OCI-LY3 (cell line): ENCODE results near the gene EFNA1.

Experiments
- H2AFZ ChIP-seq: fragments of 200-600, 300-600 bp; shearing (Covaris generic); 2 replicates; pipeline ENCODE4 v1.6.0; 2014; ENCODE audit warnings: antibody characterized with exemption, low read depth, low read length
- H3K27ac ChIP-seq: fragments of 200-600, 300-600 bp; sonication (generic); 2 replicates; pipeline ENCODE4 v1.5.1; 2014; ENCODE audit warnings: mild to moderate bottlenecking, low read length, moderate library complexity, mixed read lengths
- H3K27me3 ChIP-seq: fragments of 200-600, 300-600 bp; sonication (generic); 2 replicates; pipeline ENCODE4 v1.6.1; 2014; ENCODE audit warnings: low read depth, low read length, mixed read lengths
- H3K36me3 ChIP-seq: fragments of 200-600, 300-600 bp; sonication (generic); replicated peaks from 2 replicates; pipeline ENCODE3; 2014; ENCODE audit warnings: low read depth, low read length, mixed read lengths
- H3K4me1 ChIP-seq: fragments of 300-600, 200-600 bp; sonication (generic); 2 replicates; pipeline ENCODE4 v1.6.1; 2014; ENCODE audit warnings: low read length, mixed read lengths
- H3K4me2 ChIP-seq: fragments of 200-600, 300-600 bp; sonication (generic); 2 replicates; pipeline ENCODE4 v1.6.1; 2014; ENCODE audit warnings: low read length, mixed read lengths
- H3K4me3 ChIP-seq: fragments of 300-600, 200-600 bp; sonication (generic); 2 replicates; pipeline ENCODE4 v1.5.1; 2014; ENCODE audit warnings: antibody characterized with exemption, mild to moderate bottlenecking, low read length, moderate library complexity
- H3K79me2 ChIP-seq: fragments of 300-600, 200-600 bp; shearing (Covaris generic); 2 replicates; pipeline ENCODE4 v1.6.1; 2014; ENCODE audit warnings: mild to moderate bottlenecking, low read length, mixed read lengths
- H3K9ac ChIP-seq: fragments of 300-600, 200-600 bp; shearing (Covaris generic); 2 replicates; pipeline ENCODE4 v1.6.0; 2014; ENCODE audit warnings: mild to moderate bottlenecking, low read length, moderate library complexity
- H3K9me3 ChIP-seq: fragments of 200-600, 300-600 bp; shearing (Covaris generic); 2 replicates; pipeline ENCODE4 v1.6.1; 2014; ENCODE audit warnings: low read length, mixed read lengths; ENCODE audit not compliant: insufficient read depth
- H4K20me1 ChIP-seq: fragments of 200-600, 300-600 bp; sonication (generic); 2 replicates; pipeline ENCODE4 v1.6.1; 2016; ENCODE audit warnings: low read length, mixed read lengths; ENCODE audit not compliant: insufficient read depth
- EZH2phosphoT487 ChIP-seq: fragments of 200-600 bp; shearing (Covaris generic); IDR thresholded peaks from 2 replicates; pipeline ENCODE4 v1.6.1; 2018; ENCODE audit warnings: antibody characterized with exemption, mixed run types, low read depth
- TF ChIP-seq, protein P1 (sequence below): fragments of 200-600, 300-600 bp; sonication (generic); IDR thresholded peaks from 2 replicates; pipeline ENCODE4 v1.5.1; 2014; ENCODE audit warnings: antibody characterized with exemption, low read length, low read depth

EFNA1 gene

DNA sequence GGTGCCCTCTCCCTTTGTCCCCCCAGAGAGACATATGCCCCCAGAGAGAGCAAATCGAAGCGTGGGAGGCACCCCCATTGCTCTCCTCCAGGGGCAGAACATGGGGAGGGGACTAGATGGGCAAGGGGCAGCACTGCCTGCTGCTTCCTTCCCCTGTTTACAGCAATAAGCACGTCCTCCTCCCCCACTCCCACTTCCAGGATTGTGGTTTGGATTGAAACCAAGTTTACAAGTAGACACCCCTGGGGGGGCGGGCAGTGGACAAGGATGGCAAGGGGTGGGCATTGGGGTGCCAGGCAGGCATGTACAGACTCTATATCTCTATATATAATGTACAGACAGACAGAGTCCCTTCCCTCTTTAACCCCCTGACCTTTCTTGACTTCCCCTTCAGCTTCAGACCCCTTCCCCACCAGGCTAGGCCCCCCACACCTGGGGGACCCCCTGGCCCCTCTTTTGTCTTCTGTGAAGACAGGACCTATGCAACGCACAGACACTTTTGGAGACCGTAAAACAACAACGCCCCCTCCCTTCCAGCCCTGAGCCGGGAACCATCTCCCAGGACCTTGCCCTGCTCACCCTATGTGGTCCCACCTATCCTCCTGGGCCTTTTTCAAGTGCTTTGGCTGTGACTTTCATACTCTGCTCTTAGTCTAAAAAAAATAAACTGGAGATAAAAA is 40.7 kb upstream of the EFNA1 start:
- H3K4me1 ChIP-seq, result peaks cover 28% of the 10 kb centered on the region
- no peak overlapping the region for H3K27ac ChIP-seq
- peak overlapping the region; percentile 85; the same call in 1 of the 2 replicates for H3K4me3 ChIP-seq
- no peaks in the 10 kb centered on the region for H3K79me2 ChIP-seq
- H3K4me2 ChIP-seq, result peak overlapping the region; percentile 79
- H3K9ac ChIP-seq, result no peak overlapping the region
- no peak for TF ChIP-seq EZH2phosphoT487
- TF ChIP-seq, protein P1, sequence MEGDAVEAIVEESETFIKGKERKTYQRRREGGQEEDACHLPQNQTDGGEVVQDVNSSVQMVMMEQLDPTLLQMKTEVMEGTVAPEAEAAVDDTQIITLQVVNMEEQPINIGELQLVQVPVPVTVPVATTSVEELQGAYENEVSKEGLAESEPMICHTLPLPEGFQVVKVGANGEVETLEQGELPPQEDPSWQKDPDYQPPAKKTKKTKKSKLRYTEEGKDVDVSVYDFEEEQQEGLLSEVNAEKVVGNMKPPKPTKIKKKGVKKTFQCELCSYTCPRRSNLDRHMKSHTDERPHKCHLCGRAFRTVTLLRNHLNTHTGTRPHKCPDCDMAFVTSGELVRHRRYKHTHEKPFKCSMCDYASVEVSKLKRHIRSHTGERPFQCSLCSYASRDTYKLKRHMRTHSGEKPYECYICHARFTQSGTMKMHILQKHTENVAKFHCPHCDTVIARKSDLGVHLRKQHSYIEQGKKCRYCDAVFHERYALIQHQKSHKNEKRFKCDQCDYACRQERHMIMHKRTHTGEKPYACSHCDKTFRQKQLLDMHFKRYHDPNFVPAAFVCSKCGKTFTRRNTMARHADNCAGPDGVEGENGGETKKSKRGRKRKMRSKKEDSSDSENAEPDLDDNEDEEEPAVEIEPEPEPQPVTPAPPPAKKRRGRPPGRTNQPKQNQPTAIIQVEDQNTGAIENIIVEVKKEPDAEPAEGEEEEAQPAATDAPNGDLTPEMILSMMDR, result peak; percentile 46
- no peaks in the 10 kb centered on the region for H3K9me3 ChIP-seq
- peaks cover 3% of the 10 kb centered on the region for H3K36me3 ChIP-seq
- no peaks in the 10 kb centered on the region for H4K20me1 ChIP-seq
- no peaks in the 10 kb centered on the region for H3K27me3 ChIP-seq
- H2AFZ ChIP-seq, result no peak overlapping the region

DNA sequence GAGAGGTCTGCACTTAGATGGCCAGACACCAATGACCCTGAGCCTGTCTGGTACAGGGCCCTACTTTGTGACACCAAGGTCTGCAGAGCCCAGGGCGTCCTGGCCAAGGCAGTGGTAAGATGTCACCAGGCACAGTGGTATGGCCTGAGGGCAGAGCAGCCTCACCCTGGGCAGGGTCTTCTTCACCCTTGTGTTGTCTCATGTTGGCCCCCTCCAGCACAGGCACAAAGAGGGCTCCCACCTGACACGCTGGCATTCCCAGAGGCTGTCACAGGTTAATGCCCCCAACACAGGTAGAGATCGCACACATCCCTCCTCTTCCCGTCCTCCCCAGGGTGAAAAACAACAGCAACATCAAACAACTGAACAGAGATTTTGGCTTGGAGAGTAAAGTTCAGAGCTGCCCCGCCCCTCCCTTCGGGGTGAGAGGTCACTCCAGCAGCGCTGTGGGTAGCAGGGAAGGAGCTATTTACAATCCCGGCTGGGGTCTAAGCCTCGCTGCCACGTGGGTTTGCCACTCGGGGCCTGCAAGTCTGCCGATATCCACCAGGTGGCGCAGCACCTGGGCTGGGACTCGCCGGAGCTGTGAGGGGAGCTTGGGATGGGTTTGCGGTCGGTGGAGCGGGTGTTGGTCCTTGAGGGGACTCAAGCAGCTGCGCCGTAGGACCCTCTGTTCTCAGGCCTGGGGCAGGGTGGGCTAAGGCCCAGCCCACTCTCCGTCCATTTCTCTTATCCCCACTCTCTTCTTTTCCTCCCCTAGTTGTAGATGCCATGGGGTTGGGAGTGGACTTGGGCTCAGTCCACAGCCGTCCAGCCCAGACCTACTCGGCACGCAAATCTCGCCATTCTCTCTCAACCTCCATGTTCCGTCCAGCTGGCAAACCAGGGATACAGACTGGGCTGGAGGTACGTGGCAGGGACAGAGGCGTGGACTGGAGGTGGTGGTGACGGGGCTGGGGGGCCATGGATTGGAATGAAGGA is 36.3 kb upstream of the EFNA1 start:
- H3K4me1 ChIP-seq, result peaks cover 21% of the 10 kb centered on the region
- H3K9me3 ChIP-seq, result no peaks in the 10 kb centered on the region
- H3K27me3 ChIP-seq, result peaks cover 15% of the 10 kb centered on the region
- H3K27ac ChIP-seq, result no peak overlapping the region
- H3K36me3 ChIP-seq, result peaks cover 3% of the 10 kb centered on the region
- peak overlapping the region; percentile 87 for H3K4me2 ChIP-seq
- H3K9ac ChIP-seq, result peak overlapping the region; percentile 52; the same call in 1 of the 2 replicates
- H2AFZ ChIP-seq, result peak overlapping the region; percentile 88
- H3K4me3 ChIP-seq, result peak overlapping the region; percentile 72
- H3K79me2 ChIP-seq, result no peaks in the 10 kb centered on the region
- no peaks in the 10 kb centered on the region for H4K20me1 ChIP-seq
- TF ChIP-seq, protein P1, result peak; percentile 99
- TF ChIP-seq EZH2phosphoT487, result no peak

DNA sequence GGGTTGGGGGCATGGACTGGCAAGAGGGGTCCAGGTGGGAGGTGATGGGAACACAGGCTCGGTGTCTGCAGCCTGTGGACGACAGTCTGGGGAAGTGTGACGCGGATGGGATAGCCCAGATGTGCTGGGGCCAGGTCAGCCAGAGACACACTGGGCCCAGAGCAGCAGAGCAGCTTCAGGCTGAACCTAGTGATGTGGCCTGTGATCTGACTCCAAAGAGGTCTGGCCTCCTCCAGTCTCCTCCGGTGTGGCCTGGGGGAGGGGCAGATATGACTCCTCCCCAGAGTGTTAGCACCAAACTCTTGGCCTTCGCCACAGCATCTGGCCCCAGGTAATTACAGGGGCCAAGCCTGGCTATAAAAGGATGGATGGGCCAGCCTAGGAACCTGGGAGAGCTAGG is 35.5 kb upstream of the EFNA1 start:
- Histone ChIP-seq H3K27ac (no peak overlapping the region), H3K4me2 (no peak overlapping the region)
- TF ChIP-seq, protein P1, result no peak
- no peak for TF ChIP-seq EZH2phosphoT487

DNA sequence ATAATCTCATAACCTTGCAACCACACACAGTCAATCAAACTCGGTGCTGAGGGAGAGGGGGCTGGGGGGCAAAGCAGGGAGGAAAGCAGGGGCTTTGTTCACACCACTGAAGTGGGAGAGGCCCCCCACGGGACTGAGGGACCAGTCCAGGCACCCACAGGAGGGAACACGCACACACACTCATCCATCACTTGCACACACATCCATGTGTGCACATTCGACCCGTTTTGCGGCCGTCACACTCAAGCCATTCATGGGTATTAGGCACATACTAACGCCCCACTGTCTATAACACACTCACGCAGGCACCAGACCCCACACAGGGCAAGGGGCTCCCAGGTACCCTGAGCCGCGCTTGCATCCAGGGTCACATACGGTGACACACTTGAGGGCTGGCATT is 35.0 kb upstream of the EFNA1 start:
- peaks cover 16% of the 10 kb centered on the region for H3K27me3 ChIP-seq
- no peaks in the 10 kb centered on the region for H3K79me2 ChIP-seq
- TF ChIP-seq, protein P1, result no peak
- no peak for TF ChIP-seq EZH2phosphoT487
- no peak overlapping the region for H3K4me2 ChIP-seq
- no peaks in the 10 kb centered on the region for H3K36me3 ChIP-seq
- H3K9ac ChIP-seq, result no peak overlapping the region
- no peak overlapping the region for H3K4me3 ChIP-seq
- H4K20me1 ChIP-seq, result no peaks in the 10 kb centered on the region
- H3K9me3 ChIP-seq, result no peaks in the 10 kb centered on the region
- no peak overlapping the region for H2AFZ ChIP-seq
- H3K27ac ChIP-seq, result no peak overlapping the region
- peaks cover 14% of the 10 kb centered on the region for H3K4me1 ChIP-seq

More for the DNA sequence above, 35.5 kb upstream of the EFNA1 start:
- Histone ChIP-seq H3K79me2 (no peaks in the 10 kb centered on the region), H3K4me1 (peaks cover 14% of the 10 kb centered on the region), H3K4me3 (no peak overlapping the region), H4K20me1 (no peaks in the 10 kb centered on the region), H2AFZ (no peak overlapping the region), H3K9me3 (no peaks in the 10 kb centered on the region), H3K9ac (no peak overlapping the region), H3K27me3 (peaks cover 16% of the 10 kb centered on the region), H3K36me3 (no peaks in the 10 kb centered on the region)
